OCI-LY1 (cell line): ENCODE measurements around the gene GABRG3.

ENCODE experiments used
- H2AFZ ChIP-seq: fragments of 200-600 bp; sonication (generic), shearing (Covaris generic); 2 replicates; pipeline ENCODE4 v1.6.0; 2014; ENCODE audit warnings: antibody characterized with exemption, mild to moderate bottlenecking, low read length
- H3F3A ChIP-seq: fragments of 200-600 bp; sonication (generic), shearing (Covaris generic); 2 replicates; pipeline ENCODE4 v1.6.0; 2014; ENCODE audit warnings: mild to moderate bottlenecking, antibody characterized with exemption, low read length, moderate library complexity; ENCODE audit not compliant: insufficient read depth
- H3K27ac ChIP-seq: fragments of 200-600 bp; sonication (generic); 2 replicates; pipeline ENCODE4 v1.5.1; 2014; ENCODE audit warnings: low read length, mixed run types, mild to moderate bottlenecking, low read depth; ENCODE audit not compliant: poor library complexity, severe bottlenecking
- H3K27me3 ChIP-seq: fragments of 200-600 bp; sonication (generic); 2 replicates; pipeline ENCODE4 v1.6.0; 2014; ENCODE audit warnings: antibody characterized with exemption, mild to moderate bottlenecking, low read length, moderate library complexity; ENCODE audit not compliant: insufficient read depth
- H3K36me3 ChIP-seq: fragments of 200-600 bp; sonication (generic); 2 replicates; pipeline ENCODE4 v1.6.1; 2014; ENCODE audit warnings: mild to moderate bottlenecking, antibody characterized with exemption, low read length, moderate library complexity, mixed read lengths; ENCODE audit not compliant: insufficient read depth
- H3K4me1 ChIP-seq: fragments of 200-600 bp; sonication (generic); 2 replicates; pipeline ENCODE4 v1.5.1; 2014; ENCODE audit warnings: mild to moderate bottlenecking, low read length, moderate library complexity; ENCODE audit not compliant: insufficient read depth, severe bottlenecking
- H3K4me2 ChIP-seq: fragments of 200-600 bp; sonication (generic), shearing (Covaris generic); 2 replicates; pipeline ENCODE4 v1.6.1; 2014; ENCODE audit warnings: low read length
- H3K4me3 ChIP-seq: fragments of 200-600 bp; sonication (generic); 2 replicates; pipeline ENCODE4 v1.5.1; 2014; ENCODE audit warnings: low read length, low read depth, mild to moderate bottlenecking, mixed read lengths; ENCODE audit not compliant: poor library complexity, severe bottlenecking
- H3K79me2 ChIP-seq: fragments of 200-600 bp; shearing (Covaris generic); 2 replicates; pipeline ENCODE4 v1.6.1; 2016; ENCODE audit warnings: mixed run types, low read length, mixed read lengths; ENCODE audit not compliant: insufficient read depth
- H3K9ac ChIP-seq: fragments of 200-600 bp; sonication (generic), shearing (Covaris generic); 2 replicates; pipeline ENCODE4 v1.6.1; 2014; ENCODE audit warnings: mild to moderate bottlenecking, low read length, mixed read lengths
- H3K9me2 ChIP-seq: fragments of 200-600 bp; sonication (generic), shearing (Covaris generic); 2 replicates; pipeline ENCODE4 v1.6.1; 2014; ENCODE audit warnings: low read depth, mild to moderate bottlenecking, low read length, mixed read lengths
- H3K9me3 ChIP-seq: fragments of 200-600 bp; shearing (Covaris generic); 2 replicates; pipeline ENCODE4 v1.6.1; 2014; ENCODE audit warnings: low read length, mixed read lengths
- H4K20me1 ChIP-seq: fragments of 200-600 bp; sonication (generic), shearing (Covaris generic); 2 replicates; pipeline ENCODE4 v1.6.0; 2016; ENCODE audit warnings: mild to moderate bottlenecking, low read length; ENCODE audit not compliant: insufficient read depth
- CTCF ChIP-seq: fragments of 200-600 bp; sonication (generic), shearing (Covaris generic); IDR thresholded peaks from 2 replicates; pipeline ENCODE4 v1.5.1; 2017; ENCODE audit warnings: mild to moderate bottlenecking, antibody characterized with exemption, low read length, moderate library complexity, mixed read lengths
- EZH2 ChIP-seq: fragments of 200-600 bp; sonication (generic), shearing (Covaris generic); IDR thresholded peaks from 2 replicates; pipeline ENCODE4 v1.8.0; 2017; ENCODE audit warnings: borderline replicate concordance, mixed run types, mild to moderate bottlenecking, antibody characterized with exemption, low read length, moderate library complexity, mixed read lengths

Gene GABRG3

GRCh38 chr15:27463525-27464088 is 492.6 kb downstream of the GABRG3 start:
- Histone ChIP-seq H3K4me1 (no peaks in the 10 kb centered on the region), H2AFZ (no peak overlapping the region), H3F3A (no peaks in the 10 kb centered on the region), H3K4me2 (no peak overlapping the region), H3K4me3 (no peak overlapping the region), H3K36me3 (no peaks in the 10 kb centered on the region), H3K9ac (no peak overlapping the region), H3K27ac (no peak overlapping the region), H4K20me1 (no peaks in the 10 kb centered on the region), H3K27me3 (no peaks in the 10 kb centered on the region), H3K9me2 (no peaks in the 10 kb centered on the region), H3K79me2 (no peaks in the 10 kb centered on the region), H3K9me3 (no peaks in the 10 kb centered on the region)
- TF ChIP-seq EZH2, result no peak

GRCh38 chr15:27464941-27465612 is 494.1 kb downstream of the GABRG3 start:
- H3K36me3 ChIP-seq, result no peaks in the 10 kb centered on the region
- no peak overlapping the region for H3K4me3 ChIP-seq
- H3K4me2 ChIP-seq, result no peak overlapping the region
- no peaks in the 10 kb centered on the region for H3K4me1 ChIP-seq
- no peak overlapping the region for H2AFZ ChIP-seq
- TF ChIP-seq CTCF, result no peak
- no peaks in the 10 kb centered on the region for H4K20me1 ChIP-seq
- H3K9ac ChIP-seq, result no peak overlapping the region
- H3K79me2 ChIP-seq, result no peaks in the 10 kb centered on the region
- no peaks in the 10 kb centered on the region for H3K27me3 ChIP-seq
- H3F3A ChIP-seq, result no peaks in the 10 kb centered on the region
- no peaks in the 10 kb centered on the region for H3K9me3 ChIP-seq
- no peaks in the 10 kb centered on the region for H3K9me2 ChIP-seq
- H3K27ac ChIP-seq, result no peak overlapping the region

- no peak overlapping the region for H3K9ac ChIP-seq
- H3K79me2 ChIP-seq, result no peaks in the 10 kb centered on the region
- no peaks in the 10 kb centered on the region for H3K36me3 ChIP-seq
- H3K9me2 ChIP-seq, result no peaks in the 10 kb centered on the region
- no peaks in the 10 kb centered on the region for H3K9me3 ChIP-seq
- no peak for TF ChIP-seq CTCF
- TF ChIP-seq EZH2, result no peak
- no peaks in the 10 kb centered on the region for H3F3A ChIP-seq
- H3K27me3 ChIP-seq, result no peaks in the 10 kb centered on the region
- no peak overlapping the region for H3K4me2 ChIP-seq
- H3K27ac ChIP-seq, result no peak overlapping the region
- H3K4me3 ChIP-seq, result no peak overlapping the region
- H4K20me1 ChIP-seq, result no peaks in the 10 kb centered on the region
- H2AFZ ChIP-seq, result no peak overlapping the region
- H3K4me1 ChIP-seq, result no peaks in the 10 kb centered on the region
Observed at GRCh38 chr15:27466758-27467157, 495.8 kb downstream of the GABRG3 start.

GRCh38 chr15:27468151-27468591 is 497.2 kb downstream of the GABRG3 start:
- Histone ChIP-seq H3K4me2 (no peak overlapping the region), H3K27me3 (no peaks in the 10 kb centered on the region), H3K27ac (no peak overlapping the region), H3K9ac (no peak overlapping the region), H3K4me3 (no peak overlapping the region), H3F3A (no peaks in the 10 kb centered on the region), H2AFZ (no peak overlapping the region), H3K79me2 (no peaks in the 10 kb centered on the region), H3K9me3 (no peaks in the 10 kb centered on the region), H3K36me3 (no peaks in the 10 kb centered on the region), H3K9me2 (no peaks in the 10 kb centered on the region), H3K4me1 (no peaks in the 10 kb centered on the region), H4K20me1 (no peaks in the 10 kb centered on the region)
- TF ChIP-seq EZH2 (no peak), CTCF (no peak)
